Right lobe of liver (tissue), 4 donors: Measurements from ENCODE around the gene LGALS7.

Experiments
- POLR2A ChIP-seq: fragments of 450-650 bp; IDR thresholded peaks from one replicate; pipeline ENCODE4 v1.6.1; 2017; ENCODE audit warnings: antibody characterized with exemption, mild to moderate bottlenecking
- TF ChIP-seq, protein P1 (sequence below), 4 donors: fragments of 200-600 bp in 3 of 4; fragments of 450-650 bp in 1 of 4; IDR thresholded peaks; one replicate each; pipeline versions ENCODE4 v1.5.1 to v1.8.0; 2016 to 2022; ENCODE audit warnings: antibody characterized with exemption in 4 of 4, mild to moderate bottlenecking in 2 of 4
- donor health status: DM: no; HTN: no; CAD: no.
- donor health status: DM: no; HTN: no; CAD: no.
- donor health status: DM: no; HTN: yes; CAD: no.

DNA sequence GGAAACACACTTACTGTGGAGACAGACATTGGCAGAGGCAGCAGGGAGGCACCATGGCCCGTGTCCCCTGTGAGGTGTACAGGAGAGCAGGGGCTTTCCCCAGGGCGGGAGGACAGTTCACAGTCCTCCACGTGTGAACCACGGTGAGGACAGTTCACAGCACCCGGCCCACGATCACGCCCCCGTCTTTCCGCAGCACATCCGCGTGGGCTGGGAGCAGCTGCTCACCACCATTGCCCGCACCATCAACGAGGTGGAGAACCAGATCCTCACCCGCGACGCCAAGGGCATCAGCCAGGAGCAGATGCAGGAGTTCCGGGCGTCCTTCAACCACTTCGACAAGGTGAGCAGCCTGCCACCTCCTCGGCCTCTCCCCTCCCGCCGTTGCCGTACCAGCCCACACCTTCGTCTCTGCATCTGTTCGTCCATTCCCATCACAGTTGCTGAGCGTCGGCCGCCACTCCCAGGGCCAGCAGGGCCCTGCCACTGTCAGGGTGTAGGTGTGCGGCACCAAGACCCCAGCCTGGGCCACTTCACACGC, 46.5 kb downstream of the LGALS7 start:
- TF ChIP-seq, protein P1, sequence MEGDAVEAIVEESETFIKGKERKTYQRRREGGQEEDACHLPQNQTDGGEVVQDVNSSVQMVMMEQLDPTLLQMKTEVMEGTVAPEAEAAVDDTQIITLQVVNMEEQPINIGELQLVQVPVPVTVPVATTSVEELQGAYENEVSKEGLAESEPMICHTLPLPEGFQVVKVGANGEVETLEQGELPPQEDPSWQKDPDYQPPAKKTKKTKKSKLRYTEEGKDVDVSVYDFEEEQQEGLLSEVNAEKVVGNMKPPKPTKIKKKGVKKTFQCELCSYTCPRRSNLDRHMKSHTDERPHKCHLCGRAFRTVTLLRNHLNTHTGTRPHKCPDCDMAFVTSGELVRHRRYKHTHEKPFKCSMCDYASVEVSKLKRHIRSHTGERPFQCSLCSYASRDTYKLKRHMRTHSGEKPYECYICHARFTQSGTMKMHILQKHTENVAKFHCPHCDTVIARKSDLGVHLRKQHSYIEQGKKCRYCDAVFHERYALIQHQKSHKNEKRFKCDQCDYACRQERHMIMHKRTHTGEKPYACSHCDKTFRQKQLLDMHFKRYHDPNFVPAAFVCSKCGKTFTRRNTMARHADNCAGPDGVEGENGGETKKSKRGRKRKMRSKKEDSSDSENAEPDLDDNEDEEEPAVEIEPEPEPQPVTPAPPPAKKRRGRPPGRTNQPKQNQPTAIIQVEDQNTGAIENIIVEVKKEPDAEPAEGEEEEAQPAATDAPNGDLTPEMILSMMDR (IDR thresholded peaks at IDR 0.05) = no peak
- no peak for TF ChIP-seq POLR2A
